GM12873 (cell line): Measurements from ENCODE around the gene PCBP3.

Experiments
- TF ChIP-seq, protein P1 (sequence below): IDR thresholded peaks from 2 replicates; pipeline ENCODE4 v1.5.1; 2012; ENCODE audit warnings: low read depth, mild to moderate bottlenecking, moderate library complexity, low read length, control low read depth; ENCODE audit not compliant: insufficient read depth; ENCODE audit errors: missing control alignments

Gene PCBP3

DNA sequence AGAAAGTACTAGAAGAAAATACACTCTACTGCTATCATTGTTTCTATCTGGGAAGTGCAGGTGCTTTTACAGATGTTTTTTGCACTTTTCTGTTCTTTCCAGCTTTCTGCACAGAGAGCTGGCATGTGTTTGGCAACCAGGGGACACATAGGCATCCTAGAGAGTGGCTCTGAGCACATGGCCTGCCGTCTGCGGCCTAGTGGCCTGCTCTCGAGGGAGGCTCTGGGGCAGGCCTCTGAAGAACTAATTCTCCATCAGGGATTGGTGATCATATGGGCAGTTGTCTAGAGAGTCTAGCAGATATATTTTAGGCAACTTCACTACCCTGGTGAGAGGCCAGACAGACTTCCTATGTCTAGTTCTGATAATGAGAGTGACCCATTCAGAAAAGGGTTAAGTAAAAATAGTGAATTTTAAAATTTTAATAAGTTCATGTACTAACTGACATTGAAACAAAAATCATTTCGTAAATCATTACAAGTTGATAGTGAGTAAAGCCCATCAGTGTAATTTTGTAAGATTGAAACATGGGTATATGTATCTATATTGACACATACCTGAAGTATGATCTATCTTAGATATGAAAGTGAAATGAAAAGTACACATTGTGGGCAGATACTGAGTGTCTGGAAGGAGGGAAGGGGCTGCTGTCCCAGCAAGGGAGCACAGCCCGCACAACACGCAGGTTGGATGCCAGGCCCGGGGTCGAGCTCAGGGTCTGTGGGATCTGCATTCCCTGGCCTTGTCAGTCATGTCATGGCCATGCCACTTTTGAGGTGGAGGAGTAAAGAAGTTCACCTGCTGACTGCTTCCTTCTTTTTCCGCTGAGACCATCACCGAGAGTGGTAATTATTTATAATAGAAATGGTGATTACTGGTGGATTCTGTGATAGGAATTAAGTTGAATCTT lies 79.8 kb downstream of the PCBP3 start:
- TF ChIP-seq, protein P1, sequence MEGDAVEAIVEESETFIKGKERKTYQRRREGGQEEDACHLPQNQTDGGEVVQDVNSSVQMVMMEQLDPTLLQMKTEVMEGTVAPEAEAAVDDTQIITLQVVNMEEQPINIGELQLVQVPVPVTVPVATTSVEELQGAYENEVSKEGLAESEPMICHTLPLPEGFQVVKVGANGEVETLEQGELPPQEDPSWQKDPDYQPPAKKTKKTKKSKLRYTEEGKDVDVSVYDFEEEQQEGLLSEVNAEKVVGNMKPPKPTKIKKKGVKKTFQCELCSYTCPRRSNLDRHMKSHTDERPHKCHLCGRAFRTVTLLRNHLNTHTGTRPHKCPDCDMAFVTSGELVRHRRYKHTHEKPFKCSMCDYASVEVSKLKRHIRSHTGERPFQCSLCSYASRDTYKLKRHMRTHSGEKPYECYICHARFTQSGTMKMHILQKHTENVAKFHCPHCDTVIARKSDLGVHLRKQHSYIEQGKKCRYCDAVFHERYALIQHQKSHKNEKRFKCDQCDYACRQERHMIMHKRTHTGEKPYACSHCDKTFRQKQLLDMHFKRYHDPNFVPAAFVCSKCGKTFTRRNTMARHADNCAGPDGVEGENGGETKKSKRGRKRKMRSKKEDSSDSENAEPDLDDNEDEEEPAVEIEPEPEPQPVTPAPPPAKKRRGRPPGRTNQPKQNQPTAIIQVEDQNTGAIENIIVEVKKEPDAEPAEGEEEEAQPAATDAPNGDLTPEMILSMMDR = no peak

- TF ChIP-seq, protein P1 = no peak
Measured at GRCh38 chr21:45724345-45724961, 80.9 kb downstream of the PCBP3 start.

GRCh38 chr21:45724994-45725843 lies 81.7 kb downstream of the PCBP3 start:
- TF ChIP-seq, protein P1 = no peak

- TF ChIP-seq, protein P1 = no peak
Measured at GRCh38 chr21:45725844-45726200, 82.3 kb downstream of the PCBP3 start.

- TF ChIP-seq, protein P1 = no peak
Measured at GRCh38 chr21:45726438-45726837, 82.9 kb downstream of the PCBP3 start.

- TF ChIP-seq, protein P1 = no peak
Measured at GRCh38 chr21:45727390-45727789, 83.9 kb downstream of the PCBP3 start.
